SK-N-SH (cell line): ENCODE data around the gene LTB4R. TPM values are rescaled to one million over a fixed set of nuclear protein-coding genes. Genes with fewer than 3 reads are reported as not detected.

Experiments used
- CTCF ChIA-PET: fragments of 300-600, 350-600 bp; formaldehyde crosslinking; extraction: SDS; loops from one replicate; lab custom pipeline; 2021; lab: Yijun Ruan, JAX
- POLR2A ChIA-PET: fragments of 350-600 bp; sonication (Branson Sonifier 250); formaldehyde crosslinking; extraction: SDS; loops from one replicate; lab custom pipeline; 2020; ENCODE audit warnings: antibody characterized with exemption, inconsistent platforms; lab: Yijun Ruan, JAX
- DNase-seq: peaks from one replicate; pipeline ENCODE4 v3.0.0; 2012
- H2AFZ ChIP-seq: fragments of 200-600 bp; sonication (generic); 2 replicates; pipeline ENCODE4 v1.8.1; 2016; ENCODE audit warnings: antibody characterized with exemption, mild to moderate bottlenecking, low read depth
- H3F3A ChIP-seq: fragments of 200-600 bp; sonication (generic); replicated peaks from 2 replicates; pipeline ENCODE3; 2016; ENCODE audit warnings: antibody characterized with exemption, mild to moderate bottlenecking; ENCODE audit not compliant: insufficient read depth
- H3K27ac ChIP-seq, 2 experiments: fragments of 200-500 bp in 1 of 2; fragments of 200-600 bp in 1 of 2; sonication (Bioruptor generic) in 1 of 2; sonication (generic), shearing (Covaris generic) in 1 of 2; 2 replicates each; pipeline versions ENCODE4 v1.5.1 to v1.6.1; 2014 to 2016; ENCODE audit warnings: low read depth in 2 of 2, inconsistent platforms in 1 of 2, low read length in 1 of 2, mild to moderate bottlenecking in 1 of 2, mixed read lengths in 1 of 2
- H3K27me3 ChIP-seq: fragments of 200-600 bp; sonication (generic), shearing (Covaris generic); 2 replicates; pipeline ENCODE4 v1.6.1; 2016; ENCODE audit warnings: mixed run types; ENCODE audit not compliant: insufficient read depth
- H3K36me3 ChIP-seq, 2 experiments: fragments of 200-500 bp in 1 of 2; fragments of 200-600 bp in 1 of 2; sonication (Bioruptor generic) in 1 of 2; sonication (generic) in 1 of 2; replicated peaks in 1 of 2; 2 replicates each; pipeline versions ENCODE3 to v1.5.1; 2014 to 2016; ENCODE audit warnings: low read length in 1 of 2, mild to moderate bottlenecking in 1 of 2; ENCODE audit not compliant: insufficient read depth in 2 of 2, control insufficient read depth in 1 of 2
- H3K4me1 ChIP-seq, 2 experiments: fragments of 200-500 bp in 1 of 2; fragments of 200-600 bp in 1 of 2; sonication (Bioruptor generic) in 1 of 2; sonication (generic), shearing (Covaris generic) in 1 of 2; 2 replicates each; pipeline versions ENCODE4 v1.5.1 to v1.6.1; 2014 to 2016; ENCODE audit warnings: low read depth in 1 of 2, low read length in 1 of 2, mixed run types in 1 of 2; ENCODE audit not compliant: insufficient read depth in 2 of 2, control insufficient read depth in 1 of 2
- H3K4me2 ChIP-seq: fragments of 200-600 bp; sonication (generic), shearing (Covaris generic); 2 replicates; pipeline ENCODE4 v1.6.1; 2017; ENCODE audit warnings: mixed run types
- H3K4me3 ChIP-seq, 2 experiments: fragments of 200-500 bp in 1 of 2; fragments of 200-600 bp in 1 of 2; sonication (Bioruptor generic) in 1 of 2; sonication (generic), shearing (Covaris generic) in 1 of 2; 2 replicates each; pipeline versions ENCODE4 v1.5.1 to v1.8.1; 2014 to 2016; ENCODE audit warnings: low read depth in 2 of 2, inconsistent platforms in 1 of 2, low read length in 1 of 2, mild to moderate bottlenecking in 1 of 2, mixed read lengths in 1 of 2, moderate library complexity in 1 of 2
- H3K79me2 ChIP-seq: fragments of 200-600 bp; sonication (generic); 2 replicates; pipeline ENCODE4 v1.8.1; 2017; ENCODE audit warnings: mild to moderate bottlenecking; ENCODE audit not compliant: insufficient read depth
- H3K9ac ChIP-seq: fragments of 200-600 bp; sonication (generic); 2 replicates; pipeline ENCODE4 v1.6.1; 2017; ENCODE audit warnings: mixed run types
- H3K9me2 ChIP-seq: fragments of 200-600 bp; sonication (generic); 2 replicates; pipeline ENCODE4 v1.6.1; 2017; ENCODE audit warnings: mixed run types
- H3K9me3 ChIP-seq: fragments of 200-600 bp; sonication (generic); 2 replicates; pipeline ENCODE4 v1.6.1; 2017; ENCODE audit warnings: mixed run types, mild to moderate bottlenecking, moderate library complexity
- H4K20me1 ChIP-seq: fragments of 200-600 bp; sonication (generic); 2 replicates; pipeline ENCODE4 v1.6.1; 2017; ENCODE audit warnings: mild to moderate bottlenecking, mixed run types; ENCODE audit not compliant: insufficient read depth
- CHD2 ChIP-seq: fragments of 150-350 bp; IDR thresholded peaks from 2 replicates; pipeline ENCODE4 v1.6.1; 2018; ENCODE audit warnings: low read length; ENCODE audit not compliant: partially characterized antibody
- FOSL2 ChIP-seq: IDR thresholded peaks from 2 replicates; pipeline ENCODE4 v1.4.0; 2012; ENCODE audit warnings: low read depth, mild to moderate bottlenecking, moderate library complexity, borderline replicate concordance
- FOXJ3 ChIP-seq: sonication (generic); formaldehyde crosslinking; IDR thresholded peaks from 2 replicates; pipeline ENCODE4 v1.5.1; 2020; ENCODE audit warnings: mild to moderate bottlenecking, missing genetic modification reagents
- FOXM1 ChIP-seq: IDR thresholded peaks from 2 replicates; pipeline ENCODE4 v1.4.0; 2012; ENCODE audit warnings: low read depth, mild to moderate bottlenecking
- MAX ChIP-seq: IDR thresholded peaks from 2 replicates; pipeline ENCODE4 v1.4.0; 2012; ENCODE audit warnings: low read depth
- MXI1 ChIP-seq: IDR thresholded peaks from 2 replicates; pipeline ENCODE4 v1.6.1; 2012; ENCODE audit warnings: mild to moderate bottlenecking, low read depth, low read length, improper control_type of control experiment
- NFIC ChIP-seq: IDR thresholded peaks from 2 replicates; pipeline ENCODE4 v1.4.0; 2012; ENCODE audit warnings: borderline replicate concordance
- NRF1 ChIP-seq: IDR thresholded peaks from 2 replicates; pipeline ENCODE4 v1.6.1; 2012; ENCODE audit warnings: low read depth, mild to moderate bottlenecking, low read length
- PBX3 ChIP-seq: IDR thresholded peaks from 2 replicates; pipeline ENCODE4; 2012
- POLR2AphosphoS5 ChIP-seq: IDR thresholded peaks from 2 replicates; pipeline ENCODE4 v1.6.1; 2012; ENCODE audit warnings: low read depth, low read length
- RAD21 ChIP-seq: IDR thresholded peaks from 2 replicates; pipeline ENCODE4 v1.6.1; 2012; ENCODE audit warnings: mild to moderate bottlenecking, low read length
- SIN3A ChIP-seq: IDR thresholded peaks from 2 replicates; pipeline ENCODE4 v1.6.1; 2012; ENCODE audit warnings: low read depth, mild to moderate bottlenecking, low read length, moderate library complexity, borderline replicate concordance
- TAF1 ChIP-seq: IDR thresholded peaks from 2 replicates; pipeline ENCODE4 v1.6.1; 2012; ENCODE audit warnings: low read depth, mild to moderate bottlenecking, low read length, moderate library complexity, borderline replicate concordance
- USF1 ChIP-seq: IDR thresholded peaks from 2 replicates; pipeline ENCODE4 v1.4.0; 2012; ENCODE audit warnings: low read depth, borderline replicate concordance
- USF2 ChIP-seq: fragments of 150-350 bp; IDR thresholded peaks from 2 replicates; pipeline ENCODE4 v1.6.1; 2017; ENCODE audit warnings: antibody characterized with exemption, low read length, low read depth, borderline replicate concordance
- YY1 ChIP-seq: IDR thresholded peaks from 2 replicates; pipeline ENCODE4 v1.4.0; 2012; ENCODE audit warnings: low read depth, mild to moderate bottlenecking
- ZBTB33 ChIP-seq: IDR thresholded peaks from 2 replicates; pipeline ENCODE4 v1.4.0; 2012; ENCODE audit warnings: low read depth, borderline replicate concordance
- WGBS: methylation state at CpG from one replicate; pipeline ENCODE4 v1.1.6; 2017; ENCODE audit warnings: low lambda C conversion rate; 5-methylcytosine and 5-hydroxymethylcytosine counted together
- polyA plus RNA-seq, 3 experiments: library from polyadenylated mRNA; depleted of rRNA; stranded (reverse); fragments of >200 nt; gene quantifications; 2 replicates each; pipeline ENCODE4 v1.2.3, GENCODE V29; 2012

LTB4R gene
- polyA plus RNA-seq, 1 of the 3 experiments (the other 2 are of a cell fraction) = 11.9 TPM

GRCh38 chr14:24313913-24314312 lies 2.6 kb downstream of the LTB4R start:
- TF ChIP-seq SIN3A (no peak), NRF1 (no peak), FOXM1 (no peak), MXI1 (no peak), YY1 (no peak), USF2 (no peak), PBX3 (no peak), RAD21 (no peak), TAF1 (no peak), ZBTB33 (no peak), USF1 (no peak), CHD2 (no peak), MAX (no peak), FOXJ3 (no peak), FOSL2 (no peak), NFIC (no peak), POLR2AphosphoS5 (no peak)
- TF ChIP-seq, all 33 proteins: peak for 0

More at GRCh38 chr14:24313913-24314312, 2.6 kb downstream of the LTB4R start:
- H3F3A ChIP-seq = peaks cover 10% of the 10 kb centered on the region
- DNase-seq = no peak
- no peak overlapping the region for H3K9ac ChIP-seq
- H2AFZ ChIP-seq = no peak overlapping the region
- H3K4me1 ChIP-seq = peaks cover 0 to 8% of the 10 kb centered on the region in 2 experiments; a peak in 1 of 4 replicates
- POLR2A ChIA-PET = interaction anchor here (0.6 to 1.1 kb wide), 2 partner anchors 63 to 173 kb away, joined by 3 read pairs; partner anchors contain the start of gene EMC9
- CTCF ChIA-PET = interaction anchor here (1.1 to 4.1 kb wide), 7 partner anchors 10 to 123 kb away, joined by 3 to 19 read pairs (median 5); partner anchors contain the start of gene TINF2
- no peak overlapping the region for H3K4me3 ChIP-seq
- no peaks in the 10 kb centered on the region for H3K79me2 ChIP-seq
- peaks cover 4 to 17% of the 10 kb centered on the region in 2 experiments for H3K36me3 ChIP-seq
- WGBS = 100% methylated on average over 2 of the region's 2 CpGs
- no peaks in the 10 kb centered on the region for H4K20me1 ChIP-seq
- no peaks in the 10 kb centered on the region for H3K9me2 ChIP-seq
- no peaks in the 10 kb centered on the region for H3K9me3 ChIP-seq
- H3K27me3 ChIP-seq = no peaks in the 10 kb centered on the region; the same call in 1 of the 2 replicates
- H3K27ac ChIP-seq = no peak overlapping the region
- H3K4me2 ChIP-seq = no peak overlapping the region
